Muscle of leg (tissue), 11 donors: ENCODE measurements around the gene PDGFC. TPM values are rescaled to one million over a fixed set of nuclear protein-coding genes. Genes with fewer than 3 reads are reported as not detected.

Source experiments
- DNase-seq: peaks from one replicate; pipeline ENCODE4 v3.0.0; 2013
- H3K27ac ChIP-seq: one replicate; pipeline ENCODE4 v1.5.1; 2013; ENCODE audit warnings: mild to moderate bottlenecking, low read length, control low read depth
- H3K27me3 ChIP-seq: one replicate; pipeline ENCODE4 v1.6.1; 2013; ENCODE audit warnings: low read length; ENCODE audit not compliant: control insufficient read depth, insufficient read depth
- H3K36me3 ChIP-seq: one replicate; pipeline ENCODE4 v1.6.1; 2013; ENCODE audit warnings: low read length; ENCODE audit not compliant: control insufficient read depth, insufficient read depth
- H3K4me1 ChIP-seq: one replicate; pipeline ENCODE4 v1.6.1; 2013; ENCODE audit warnings: low read length; ENCODE audit not compliant: control insufficient read depth, insufficient read depth
- H3K4me3 ChIP-seq: one replicate; pipeline ENCODE4 v1.5.1; 2013; ENCODE audit warnings: low read length, control low read depth
- H3K9me3 ChIP-seq: replicated peaks from 2 replicates; pipeline ENCODE4 v1.6.1; 2013; ENCODE audit warnings: low read depth, low read length; ENCODE audit not compliant: control insufficient read depth
- WGBS: methylation state at CpG from one replicate; pipeline ENCODE4 v1.1.5; 2013; ENCODE audit warnings: missing lambda C conversion rate; ENCODE audit not compliant: insufficient coverage; 5-methylcytosine and 5-hydroxymethylcytosine counted together
- polyA plus RNA-seq, 8 donors: library from polyadenylated mRNA; unstranded; fragments of 120-200 nt; gene quantifications; one replicate each; pipeline versions ENCODE4 v1.2.1 to v1.2.3, GENCODE V29; 2013; ENCODE audit warnings: inconsistent platforms in 1 of 8, low replicate concordance in 1 of 8; ENCODE audit not compliant: insufficient read length in 8 of 8, insufficient read depth in 1 of 8
- total RNA-seq: library from RNA; stranded (reverse); fragments of 120-200 nt; gene quantifications from one replicate; pipeline ENCODE4 v1.2.4, GENCODE V29; 2013

PDGFC gene
- total and polyA plus RNA-seq, 9 donors = 27.7 to 50.9 (median 34.6) TPM

DNA sequence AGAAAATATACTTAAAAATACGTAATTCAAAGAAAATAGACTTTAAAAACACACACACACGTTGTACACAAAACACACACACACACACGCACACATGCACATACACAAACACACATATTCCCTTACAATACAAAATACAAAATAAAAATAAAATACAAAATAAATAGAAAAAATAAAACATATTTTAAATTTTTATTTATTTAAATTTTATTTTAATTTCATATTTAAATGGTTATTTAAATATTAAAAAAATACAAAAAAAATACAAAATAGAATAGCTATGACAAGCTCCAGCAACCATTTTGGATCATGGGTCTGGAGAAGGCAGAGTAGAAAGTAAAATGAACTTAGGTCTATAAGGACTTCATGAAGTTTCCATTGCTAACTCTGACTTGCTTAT lies 34.2 kb upstream of the PDGFC start:
- Histone ChIP-seq H3K4me3 (no peak overlapping the region), H3K9me3 (no peaks in the 10 kb centered on the region), H3K27ac (no peak overlapping the region), H3K36me3 (no peaks in the 10 kb centered on the region), H3K4me1 (no peaks in the 10 kb centered on the region), H3K27me3 (no peaks in the 10 kb centered on the region)
- no peak for DNase-seq
- WGBS = no CpG with 5 or more reads among the region's 3 CpGs

DNA sequence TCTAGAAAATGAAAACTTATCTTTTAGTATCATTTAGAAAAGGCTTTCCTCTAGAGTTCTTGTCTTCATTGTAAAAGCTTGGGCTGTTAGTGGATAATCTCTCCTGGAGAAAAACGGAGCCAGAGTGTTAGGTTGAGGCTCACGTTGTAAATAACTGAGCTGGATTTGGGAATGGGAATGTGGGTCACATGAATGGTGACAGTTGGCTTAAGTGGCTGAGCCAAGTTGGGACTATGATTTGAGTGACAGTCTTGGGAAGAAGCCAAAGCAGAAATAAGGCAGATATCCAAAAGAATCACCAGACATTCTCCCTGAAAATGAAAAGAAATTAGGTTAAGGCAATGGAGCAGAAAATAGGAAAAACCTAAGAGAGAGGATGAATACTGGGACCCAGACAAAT lies 33.6 kb upstream of the PDGFC start:
- Histone ChIP-seq H3K36me3 (no peaks in the 10 kb centered on the region), H3K4me3 (no peak overlapping the region), H3K27ac (no peak overlapping the region), H3K9me3 (no peaks in the 10 kb centered on the region), H3K4me1 (no peaks in the 10 kb centered on the region), H3K27me3 (no peaks in the 10 kb centered on the region)
- 70% methylated on average over 2 of the region's 2 CpGs for WGBS
- DNase-seq = peak; percentile 27

DNA sequence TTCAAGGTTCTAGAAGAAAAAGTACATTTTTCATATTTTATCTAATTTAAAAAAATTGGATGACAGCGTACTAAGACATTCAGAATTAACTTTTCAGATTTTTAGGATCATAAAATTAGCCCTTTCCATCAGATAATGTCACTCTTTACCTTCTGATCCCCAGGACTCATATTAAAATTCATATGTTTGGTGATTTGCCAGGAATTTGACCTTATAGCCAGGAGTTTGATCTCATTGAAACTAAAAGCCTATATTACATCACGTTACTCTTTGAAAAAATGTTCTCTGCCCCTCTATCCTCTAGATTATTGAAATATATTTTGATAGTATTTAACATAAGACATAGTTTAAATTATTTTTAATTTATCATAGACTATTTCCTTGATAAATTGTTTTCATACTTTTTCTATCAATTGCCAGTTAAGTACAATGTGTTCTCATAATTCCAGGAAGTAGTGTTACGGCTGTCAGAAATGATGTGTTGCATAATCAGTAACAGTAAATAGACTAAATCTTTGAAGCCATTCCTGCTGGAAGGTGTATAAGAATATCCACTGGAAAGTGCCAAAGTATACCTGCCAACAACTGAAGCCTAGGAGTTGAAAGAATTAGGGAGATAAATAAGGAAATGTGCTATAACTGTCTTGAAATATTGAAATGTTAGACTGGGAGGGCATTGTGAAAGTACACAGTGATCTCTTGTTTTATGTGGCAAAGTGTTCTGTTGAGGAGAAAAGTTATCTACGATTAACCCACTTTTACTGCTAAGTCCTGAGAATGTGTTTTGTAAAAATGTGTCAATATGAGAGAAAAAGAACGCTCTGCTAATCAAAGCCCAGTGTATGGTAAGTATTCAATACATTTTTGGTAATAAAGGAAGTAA lies 32.9 kb upstream of the PDGFC start:
- H3K27me3 ChIP-seq = no peaks in the 10 kb centered on the region
- peak; percentile 16 for DNase-seq
- WGBS = 80% methylated on average over 1 of the region's 5 CpGs
- H3K9me3 ChIP-seq = no peaks in the 10 kb centered on the region
- no peaks in the 10 kb centered on the region for H3K36me3 ChIP-seq
- no peaks in the 10 kb centered on the region for H3K4me1 ChIP-seq
- no peak overlapping the region for H3K27ac ChIP-seq
- H3K4me3 ChIP-seq = no peak overlapping the region

DNA sequence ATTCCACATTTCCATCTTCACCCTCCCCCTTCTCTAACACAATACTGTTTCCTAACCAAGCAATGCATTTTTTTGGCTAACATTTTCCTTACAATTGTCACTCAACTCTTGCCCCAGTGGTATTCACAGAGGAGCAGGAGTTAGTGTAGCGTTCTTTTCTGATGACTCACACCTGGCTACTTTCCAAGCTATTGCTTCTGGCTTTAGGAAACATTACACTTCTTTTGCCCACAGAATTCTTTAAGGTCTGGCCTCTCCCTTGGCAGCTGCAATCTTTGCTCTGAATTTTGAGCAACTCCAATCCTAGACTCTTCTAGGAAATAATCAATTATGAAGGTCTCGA lies 27.5 kb upstream of the PDGFC start:
- WGBS = 0% methylated on average over 1 of the region's 2 CpGs
- peaks cover 8% of the 10 kb centered on the region for H3K9me3 ChIP-seq
- H3K27me3 ChIP-seq = no peaks in the 10 kb centered on the region
- H3K4me1 ChIP-seq = peaks cover 7% of the 10 kb centered on the region
- peak overlapping the region; percentile 56 for H3K27ac ChIP-seq
- no peaks in the 10 kb centered on the region for H3K36me3 ChIP-seq
- peak; percentile 88 for DNase-seq
- H3K4me3 ChIP-seq = no peak overlapping the region

DNA sequence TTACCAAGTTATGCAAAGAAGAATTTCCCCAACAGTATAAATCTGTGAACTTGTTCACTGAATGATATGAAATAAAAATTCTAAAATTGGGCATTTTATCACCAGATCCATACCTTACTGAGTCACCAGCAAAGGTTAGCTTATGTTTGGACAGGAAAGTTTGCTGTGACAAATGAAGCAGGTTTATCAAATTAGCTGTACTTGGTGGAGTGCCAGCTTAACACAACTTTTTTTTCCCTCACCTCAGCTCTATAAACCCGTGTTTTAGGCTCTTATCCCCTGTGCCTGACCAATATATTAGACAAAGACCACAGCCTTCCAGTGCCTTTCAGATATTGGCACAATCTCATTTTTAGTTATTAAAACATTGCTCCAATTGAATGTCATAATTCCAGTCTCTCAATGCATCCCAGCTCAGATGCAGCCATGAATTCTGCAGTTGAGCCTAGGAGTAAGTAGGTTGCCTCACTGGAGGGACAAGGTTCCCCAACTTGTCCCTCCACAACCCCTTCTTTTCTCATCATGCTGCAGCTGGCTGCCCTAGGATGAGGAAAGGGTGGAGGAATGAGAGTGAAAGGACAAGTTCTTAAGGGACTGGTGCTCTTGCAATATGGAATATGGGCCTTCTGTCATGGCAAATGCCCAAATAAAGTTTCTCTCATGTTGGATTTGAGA lies 27.0 kb upstream of the PDGFC start:
- WGBS = 18% methylated on average over 1 of the region's 1 CpG
- Histone ChIP-seq H3K4me3 (no peak overlapping the region), H3K36me3 (no peaks in the 10 kb centered on the region), H3K27me3 (no peaks in the 10 kb centered on the region), H3K9me3 (peaks cover 8% of the 10 kb centered on the region), H3K4me1 (peaks cover 7% of the 10 kb centered on the region), H3K27ac (peak overlapping the region; percentile 56)
- no peak for DNase-seq

DNA sequence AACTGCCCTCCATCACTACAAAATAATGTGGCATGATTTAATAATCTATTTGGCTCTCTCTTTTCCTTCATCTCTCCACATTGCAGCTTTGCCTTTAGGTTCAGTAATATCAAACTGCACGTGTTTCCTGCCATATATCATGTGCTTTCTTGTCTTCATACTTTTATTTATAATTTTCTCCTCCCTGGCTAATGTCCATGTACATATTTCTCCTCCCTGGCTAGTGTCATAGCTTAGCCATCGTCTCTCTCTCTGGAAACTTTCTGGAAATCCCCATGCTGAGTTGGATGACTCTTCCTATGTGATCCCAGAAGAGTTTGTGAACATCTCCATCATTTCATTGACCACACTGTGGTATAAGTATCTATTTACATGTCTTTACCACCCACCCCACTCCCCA lies 21.3 kb upstream of the PDGFC start:
- Histone ChIP-seq H3K36me3 (no peaks in the 10 kb centered on the region), H3K4me1 (no peaks in the 10 kb centered on the region), H3K27me3 (no peaks in the 10 kb centered on the region), H3K9me3 (peaks cover 8% of the 10 kb centered on the region), H3K4me3 (no peak overlapping the region), H3K27ac (no peak overlapping the region)
- DNase-seq = no peak
- 83% methylated on average over 1 of the region's 2 CpGs for WGBS

DNA sequence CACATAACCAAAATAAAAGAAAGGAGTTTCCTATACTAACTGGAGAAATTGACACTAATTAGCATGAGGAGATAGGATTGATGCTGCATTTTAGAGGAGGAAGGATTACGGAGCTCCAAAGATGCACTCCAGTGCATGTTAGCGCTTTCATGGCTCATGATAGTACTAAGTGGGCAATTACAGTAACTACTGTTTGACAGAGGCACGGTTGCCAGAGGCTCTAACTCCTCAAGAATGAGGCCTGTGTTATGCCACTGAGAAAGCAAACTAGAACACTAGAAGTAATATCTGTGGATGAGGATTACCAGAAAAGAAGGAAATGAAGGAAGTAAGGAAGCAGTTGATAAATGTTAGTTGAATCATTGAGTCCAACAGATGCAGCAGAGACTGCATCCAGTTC lies 19.6 kb upstream of the PDGFC start:
- Histone ChIP-seq H3K27me3 (no peaks in the 10 kb centered on the region), H3K36me3 (no peaks in the 10 kb centered on the region), H3K27ac (no peak overlapping the region), H3K4me1 (no peaks in the 10 kb centered on the region), H3K4me3 (no peak overlapping the region), H3K9me3 (no peaks in the 10 kb centered on the region)
- WGBS = 87% methylated on average over 3 of the region's 3 CpGs
- no peak for DNase-seq

DNA sequence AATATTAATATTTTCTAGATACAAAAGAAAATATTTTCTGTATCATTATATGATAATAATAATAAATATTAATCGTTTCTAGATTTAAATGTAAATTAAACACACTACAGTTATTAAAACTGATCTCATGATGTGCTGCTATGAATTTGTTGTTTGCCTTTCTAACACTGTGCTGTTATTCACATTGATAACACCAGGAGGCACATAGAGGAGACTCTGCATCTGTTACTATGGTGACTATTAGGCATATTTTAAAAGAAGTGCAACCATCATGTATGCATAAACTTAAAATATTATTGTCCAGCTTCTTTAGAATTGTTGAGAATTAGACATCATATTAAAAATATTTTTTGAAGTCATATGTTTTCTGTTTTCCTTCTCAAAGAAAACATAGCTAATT lies 11.8 kb upstream of the PDGFC start:
- Histone ChIP-seq H3K27ac (no peak overlapping the region), H3K9me3 (no peaks in the 10 kb centered on the region), H3K36me3 (no peaks in the 10 kb centered on the region), H3K27me3 (no peaks in the 10 kb centered on the region), H3K4me3 (no peak overlapping the region), H3K4me1 (no peaks in the 10 kb centered on the region)
- WGBS = no CpG with 5 or more reads among the region's 1 CpG
- DNase-seq = no peak

DNA sequence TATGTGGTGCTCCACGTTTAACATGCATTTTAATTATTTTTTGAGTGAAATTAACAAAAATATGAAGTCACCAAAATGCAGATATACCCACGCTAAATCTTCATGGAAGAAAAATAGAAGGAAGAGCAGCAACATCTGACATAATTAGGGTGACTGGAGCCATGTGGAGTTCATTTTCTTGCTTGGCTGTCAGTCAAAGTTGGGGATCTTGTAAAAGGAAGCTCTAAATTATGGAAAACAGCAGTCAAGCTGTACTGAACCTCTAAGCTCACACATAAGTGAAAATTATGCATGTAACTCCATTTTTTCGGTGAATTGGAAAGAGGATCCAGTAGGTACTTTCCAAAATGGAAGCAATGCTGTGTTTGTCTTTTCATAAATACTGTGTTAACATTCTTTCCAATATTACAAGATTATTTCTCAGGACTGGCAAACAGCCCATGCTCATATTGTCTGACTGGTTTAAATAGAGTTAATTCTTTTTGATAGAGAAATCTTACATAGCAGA lies 9.7 kb upstream of the PDGFC start:
- Histone ChIP-seq H3K4me1 (no peaks in the 10 kb centered on the region), H3K27ac (no peak overlapping the region), H3K36me3 (no peaks in the 10 kb centered on the region), H3K4me3 (no peak overlapping the region), H3K9me3 (no peaks in the 10 kb centered on the region), H3K27me3 (no peaks in the 10 kb centered on the region)
- DNase-seq = peak; percentile 47
- no CpG with 5 or more reads among the region's 3 CpGs for WGBS

DNA sequence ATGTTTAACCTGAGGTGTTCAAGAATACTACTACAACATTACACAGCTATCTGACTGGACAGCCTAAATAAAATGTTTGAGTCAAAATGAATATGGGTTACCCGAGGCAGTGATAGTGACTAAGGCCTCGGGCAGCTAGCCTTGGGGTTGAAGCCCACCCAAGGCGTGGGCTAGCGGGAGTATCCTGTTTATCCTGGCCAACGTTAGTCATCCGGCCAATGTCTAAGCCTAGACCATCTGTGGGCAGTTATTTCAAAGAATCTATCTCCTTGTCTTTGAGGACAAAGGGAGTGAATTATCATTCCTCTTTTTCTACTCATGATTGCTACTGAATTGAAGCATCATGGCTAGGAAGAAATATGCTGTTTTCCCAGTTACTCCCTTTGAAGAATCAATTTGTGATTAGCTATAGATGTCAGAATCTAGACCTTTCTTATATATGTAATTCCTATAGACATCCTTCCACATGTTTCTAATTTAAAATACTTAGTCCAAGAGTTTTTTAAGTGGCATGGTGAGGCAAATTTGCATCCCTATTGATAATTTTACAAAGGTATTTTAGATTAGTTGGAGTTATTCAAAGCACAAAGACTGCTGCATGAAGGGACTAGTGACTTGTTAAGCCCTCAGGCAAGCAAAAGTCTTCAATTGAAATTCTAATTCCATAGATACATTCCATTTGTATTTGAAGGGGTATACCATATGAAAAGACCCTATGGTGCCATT lies 6.0 kb upstream of the PDGFC start:
- no peaks in the 10 kb centered on the region for H3K4me1 ChIP-seq
- DNase-seq = no peak

More for the DNA sequence above, 6.0 kb upstream of the PDGFC start:
- WGBS = 83% methylated on average over 4 of the region's 6 CpGs
- Histone ChIP-seq H3K4me3 (no peak overlapping the region), H3K27me3 (no peaks in the 10 kb centered on the region), H3K36me3 (no peaks in the 10 kb centered on the region), H3K9me3 (no peaks in the 10 kb centered on the region), H3K27ac (no peak overlapping the region)
